Activated T-cell treated with anti-CD3 and anti-CD28 coated beads, Interleukin-2, amount 50 U/mL, for 48 hours (primary cell): ENCODE data around the gene CCL4.
"Not testable (repeated sequence)": the region's sequence is repeated elsewhere in the genome, so short reads cannot be mapped to it uniquely, and the experiment has no call there.

Experiments
- DNase-seq, 2 experiments: peaks; one replicate each; pipeline ENCODE4 v3.0.0-alpha.2; 2020

The CCL4 gene

DNA sequence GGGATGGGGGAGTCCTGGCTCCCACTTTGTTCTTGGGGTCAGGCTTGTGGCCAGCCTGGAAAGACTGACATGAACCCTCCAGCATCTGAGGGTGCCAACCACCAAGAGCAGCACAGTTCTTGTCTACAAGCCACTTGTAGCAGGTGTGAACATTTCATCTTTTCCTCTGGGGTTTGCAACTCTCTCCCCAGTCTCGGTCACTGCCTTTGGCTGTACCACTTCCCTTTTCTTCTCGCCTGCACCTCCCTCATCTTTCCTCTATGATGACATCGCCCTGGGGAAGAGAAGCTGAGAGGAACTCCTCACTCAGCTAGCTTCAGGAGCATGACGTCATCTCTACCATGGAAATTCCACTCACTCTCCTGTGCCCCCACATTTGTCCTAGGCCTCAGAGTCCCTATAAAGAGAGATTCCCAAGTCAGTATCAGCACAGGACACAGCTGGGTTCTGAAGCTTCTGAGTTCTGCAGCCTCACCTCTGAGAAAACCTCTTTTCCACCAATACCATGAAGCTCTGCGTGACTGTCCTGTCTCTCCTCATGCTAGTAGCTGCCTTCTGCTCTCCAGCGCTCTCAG, at the start of gene CCL4:
CCL4 (plus strand) TSS at position 427 of the 575 bp plus-strand sequence; CDS start at position 506, 79 bp downstream.
- DNase-seq, result peak; percentile 56 to 59

DNA sequence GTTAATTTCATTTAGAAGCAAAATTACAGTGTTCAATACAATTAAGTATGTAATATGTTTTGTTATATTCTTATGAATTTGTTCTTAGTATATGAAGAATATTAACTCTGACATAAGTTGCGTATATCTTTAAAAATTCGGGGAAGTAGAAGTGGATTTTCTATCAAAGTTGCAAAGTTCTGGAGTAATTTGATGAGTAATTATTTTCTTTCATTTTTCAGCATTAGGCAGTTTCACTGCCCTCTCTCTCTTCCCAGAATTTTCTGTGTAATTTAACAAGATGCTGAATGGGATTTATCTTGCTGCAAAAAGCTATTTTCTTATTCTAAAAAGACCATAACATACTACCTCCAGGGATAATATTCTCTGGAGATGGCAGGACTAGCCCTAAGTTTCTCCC, 48.5 kb upstream of the CCL4 start:
- no peak for DNase-seq

DNA sequence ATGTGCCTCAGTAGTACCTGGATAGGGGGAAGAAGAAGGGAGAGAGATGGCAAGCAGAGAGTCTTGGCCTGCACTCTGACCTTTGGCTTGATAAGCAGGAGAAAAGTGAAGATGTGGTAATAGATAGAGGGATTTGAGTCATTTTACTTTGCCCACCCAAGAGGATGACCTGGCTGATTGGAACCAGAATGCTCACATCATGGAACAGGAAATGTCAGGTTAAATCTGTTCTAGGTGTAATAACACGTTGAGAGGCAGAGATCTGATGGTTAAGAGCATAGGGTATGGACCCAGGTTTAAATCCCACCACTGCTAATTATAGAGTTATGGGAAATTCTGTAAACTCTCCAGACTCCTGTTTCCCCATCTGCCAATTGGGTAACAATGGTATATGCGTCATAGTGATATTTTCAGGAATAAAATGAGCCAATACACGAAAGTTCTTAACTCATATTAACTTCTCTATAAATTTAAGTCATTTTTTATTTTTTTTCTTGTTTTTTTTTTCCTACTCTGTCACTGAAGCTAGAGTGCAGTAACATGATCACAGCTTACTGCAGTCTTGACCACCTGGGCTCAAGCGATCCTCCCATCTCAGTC, 47.6 kb upstream of the CCL4 start:
- no peak for DNase-seq

DNA sequence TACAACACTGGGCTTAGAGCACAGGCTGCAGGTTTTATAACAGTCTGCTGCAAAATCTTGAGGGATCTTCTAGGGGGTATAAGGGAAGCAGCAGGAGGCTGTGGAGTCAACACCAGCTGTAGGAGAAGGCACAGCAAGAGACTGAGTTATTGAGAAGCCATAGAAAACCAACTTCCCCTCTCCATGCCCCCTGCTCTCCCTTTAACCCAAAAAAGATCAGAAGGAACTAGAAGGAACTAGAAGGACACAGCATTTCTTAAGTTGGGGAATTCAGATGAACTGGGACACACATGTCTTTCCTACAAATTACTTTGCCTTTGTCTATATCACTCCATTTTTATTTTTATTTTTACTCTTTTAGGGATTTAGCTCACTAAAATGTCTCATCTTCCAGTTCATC, 45.7 kb upstream of the CCL4 start:
- DNase-seq, result no peak

DNA sequence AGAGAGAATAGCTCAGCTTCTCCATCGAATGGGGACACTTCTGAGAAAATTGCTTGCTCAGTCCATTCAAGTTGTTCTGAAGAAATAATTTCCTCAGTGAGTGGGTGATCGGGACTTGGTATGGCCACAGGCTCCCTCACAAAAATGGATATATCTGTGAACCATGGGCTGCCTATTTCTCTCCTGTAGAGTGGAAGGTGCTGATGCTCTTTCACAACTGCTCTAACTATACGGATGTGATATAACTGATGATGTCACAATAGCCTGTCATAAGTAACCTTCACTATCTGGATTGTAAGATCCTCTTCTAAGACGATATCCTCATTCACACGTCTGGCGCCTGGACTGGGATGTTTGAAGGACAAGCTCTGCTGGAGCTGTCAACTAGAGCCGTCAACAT, 44.2 kb upstream of the CCL4 start:
- no peak for DNase-seq

DNA sequence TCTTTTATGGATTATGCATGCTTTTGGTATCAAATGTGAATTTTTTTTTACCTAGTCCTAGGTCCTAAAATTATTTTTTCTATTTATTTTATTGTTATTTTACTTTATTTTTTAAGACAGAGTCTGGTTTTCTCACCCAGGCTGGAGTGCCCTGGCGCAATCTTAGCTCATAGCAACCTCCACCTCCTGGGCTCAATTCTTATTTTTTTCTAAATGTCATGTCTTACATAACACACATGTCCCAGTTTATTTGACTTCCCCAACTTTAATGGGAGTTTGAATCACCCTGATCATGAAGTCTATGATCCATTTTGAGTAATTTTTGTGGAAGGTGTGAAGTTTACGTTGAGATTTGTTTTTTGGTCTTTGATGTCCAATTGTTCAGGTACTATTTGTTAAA, 42.8 kb upstream of the CCL4 start:
- no peak for DNase-seq

DNA sequence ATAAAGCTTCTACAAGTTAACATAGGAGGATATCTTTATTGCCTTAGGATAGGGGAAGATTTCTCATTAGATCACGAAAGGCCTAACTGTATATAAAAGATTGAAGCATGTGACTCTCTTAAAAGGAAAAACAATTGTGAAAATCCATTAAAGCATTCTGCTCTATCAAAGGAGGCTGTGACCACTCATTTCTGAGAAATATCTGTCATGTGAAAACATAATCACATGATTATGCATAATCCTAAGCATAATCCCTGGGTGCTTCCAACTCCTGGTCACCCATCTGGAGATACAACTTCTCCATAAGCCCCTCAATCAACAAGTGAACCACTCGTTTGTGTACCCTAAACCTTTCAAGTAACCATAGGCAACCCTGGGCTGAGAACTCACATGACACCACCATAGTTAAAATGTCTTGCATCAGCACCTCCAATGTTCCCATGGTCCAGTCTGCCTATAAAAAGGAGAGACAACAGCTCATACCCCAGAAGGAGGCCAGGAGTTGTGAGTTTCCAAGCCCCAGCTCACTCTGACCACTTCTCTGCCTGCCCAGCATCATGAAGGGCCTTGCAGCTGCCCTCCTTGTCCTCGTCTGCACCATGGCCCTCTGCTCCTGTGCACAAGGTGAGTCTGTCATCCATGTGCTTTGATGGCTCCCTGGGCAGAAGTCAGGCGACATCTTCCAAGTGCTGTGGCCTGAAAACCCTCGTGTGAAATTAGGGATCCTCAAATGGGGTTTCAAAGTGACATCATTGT, 39.7 kb upstream of the CCL4 start, which contains the start of gene CCL18:
CCL18 (plus strand) TSS at position 487 of the 756 bp plus-strand sequence; CDS start at position 558, 71 bp downstream.
- DNase-seq, result no peak

DNA sequence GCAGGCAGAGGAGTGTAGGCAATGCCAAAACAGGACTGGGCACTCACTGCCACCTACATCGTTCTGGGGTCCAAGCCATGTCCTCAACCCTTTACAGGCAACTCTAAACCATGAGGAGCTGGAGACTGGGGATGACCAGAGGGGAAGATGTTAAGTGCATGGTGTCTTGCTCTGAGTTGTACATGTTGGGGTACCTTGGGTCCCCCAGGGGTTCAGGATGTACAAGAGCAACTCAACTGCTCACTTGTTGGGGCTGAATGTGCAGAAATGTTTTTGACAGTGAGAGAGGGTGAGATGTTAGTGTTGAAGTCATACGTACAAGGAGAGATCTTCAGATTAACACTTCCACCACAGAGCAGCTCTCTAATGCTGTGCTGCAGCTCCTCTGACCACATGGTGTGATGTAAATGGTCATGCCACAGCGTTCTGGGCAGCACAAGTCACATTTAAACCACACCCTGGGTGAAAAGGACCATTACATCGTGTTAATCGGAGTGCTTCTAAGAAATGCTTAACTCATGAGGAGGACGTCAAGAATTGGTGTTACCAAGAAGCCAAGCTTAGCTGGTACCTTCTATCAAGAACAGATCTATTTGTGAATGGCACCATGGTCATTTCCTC, 37.2 kb upstream of the CCL4 start:
- no peak for DNase-seq

DNA sequence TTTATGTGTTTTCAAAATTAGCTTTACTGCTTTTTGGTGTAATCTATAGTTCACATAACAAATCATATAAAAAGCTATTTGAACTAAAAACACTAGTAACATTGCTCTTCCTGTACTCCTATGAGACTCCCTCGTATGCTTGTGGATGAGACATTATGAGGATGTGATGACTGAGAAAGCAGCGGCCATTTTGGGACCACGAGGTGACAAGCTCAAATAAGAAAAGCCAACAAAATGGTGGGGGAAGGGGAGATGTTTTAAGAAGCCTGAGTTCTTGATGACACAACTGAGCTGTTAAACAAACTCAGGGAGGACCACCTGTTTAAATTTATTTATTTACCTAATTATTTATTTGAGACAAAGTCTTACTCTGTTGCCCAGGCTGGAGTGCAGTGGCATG, 35.1 kb upstream of the CCL4 start:
- DNase-seq, result no peak

DNA sequence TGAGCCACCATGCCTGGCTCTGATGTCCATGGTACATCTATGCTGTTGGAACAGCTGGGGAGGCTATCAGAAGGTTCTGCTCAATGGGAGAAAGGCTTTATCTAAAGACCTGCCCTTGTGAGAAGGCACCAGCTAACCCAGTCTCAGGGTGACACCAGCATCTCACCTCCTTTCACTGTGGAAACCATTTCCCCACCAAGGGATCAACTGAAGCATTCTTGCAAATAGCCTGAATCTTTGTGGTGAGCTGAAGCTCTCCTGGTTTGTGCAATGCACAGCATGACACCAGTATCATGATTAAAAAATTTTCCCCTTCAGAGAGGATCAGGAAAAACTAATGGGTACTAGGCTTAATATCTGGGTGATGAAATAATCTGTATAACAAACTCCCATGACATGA, 34.5 kb upstream of the CCL4 start:
- no peak for DNase-seq

DNA sequence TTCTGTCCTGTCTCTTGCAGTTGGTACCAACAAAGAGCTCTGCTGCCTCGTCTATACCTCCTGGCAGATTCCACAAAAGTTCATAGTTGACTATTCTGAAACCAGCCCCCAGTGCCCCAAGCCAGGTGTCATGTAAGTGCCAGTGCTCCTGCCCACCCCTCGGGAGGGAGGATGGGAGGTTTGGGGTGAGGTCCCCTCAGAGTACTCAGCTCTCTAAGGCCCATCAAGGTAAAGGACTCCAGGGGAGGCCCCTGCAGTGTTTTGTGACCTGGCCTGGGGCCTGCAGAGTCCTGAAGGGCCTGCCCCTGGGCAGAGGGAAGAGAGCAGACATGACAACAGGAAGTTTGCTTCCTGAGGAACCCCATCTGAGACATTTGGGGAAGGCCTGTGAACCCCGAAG, 33.2 kb upstream of the CCL4 start:
- no peak for DNase-seq

DNA sequence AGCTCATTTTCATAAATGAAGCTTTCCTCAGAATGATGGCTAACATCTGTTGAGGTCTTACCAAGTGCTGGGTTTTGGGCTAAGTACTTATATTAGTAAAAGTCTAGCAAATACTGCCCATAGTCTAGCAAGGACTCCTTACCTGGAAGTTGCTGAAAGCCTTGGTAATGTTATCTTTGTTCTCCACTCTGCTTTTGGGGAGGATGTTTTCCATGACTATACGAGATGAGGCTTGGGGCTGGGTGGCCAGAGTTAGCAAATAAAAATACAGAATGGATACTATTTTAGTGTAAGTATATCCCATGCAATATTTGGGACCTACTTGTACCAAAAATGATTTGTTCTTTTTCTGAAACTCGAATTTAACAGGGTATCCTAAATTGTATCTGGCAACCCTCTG, 31.9 kb upstream of the CCL4 start:
- DNase-seq, result no peak

DNA sequence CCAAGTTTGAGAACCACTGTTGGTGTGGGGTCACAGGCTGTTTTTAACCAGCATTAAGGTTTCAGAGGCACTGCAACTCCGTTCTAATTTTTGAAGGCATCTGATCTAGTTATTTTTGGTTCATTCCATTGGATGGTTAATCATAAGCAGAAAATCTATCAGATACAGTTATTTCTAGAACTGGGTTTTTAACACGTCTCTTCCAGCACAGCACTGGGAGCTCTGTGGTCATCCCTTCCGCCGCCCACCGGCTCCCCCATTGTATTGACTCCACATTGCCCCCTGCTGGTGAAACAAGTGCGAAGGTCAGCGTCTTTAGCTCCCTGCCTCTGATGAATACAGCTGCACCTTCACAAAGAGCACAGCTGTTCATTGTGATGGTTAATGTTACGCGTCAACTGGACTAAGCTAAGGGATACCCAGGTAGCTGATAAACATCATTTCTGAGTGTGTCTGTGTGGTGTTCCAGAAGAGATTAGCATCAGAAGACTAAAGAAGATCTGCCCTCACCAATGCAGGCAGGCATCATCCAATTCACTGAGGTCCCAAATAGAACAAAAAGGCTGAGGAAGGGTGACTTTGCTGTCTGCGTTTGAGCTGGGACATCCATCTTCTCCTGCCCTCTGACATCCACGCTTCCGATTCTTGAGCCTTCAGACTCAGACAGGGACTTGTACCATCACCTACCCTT, 31.1 kb upstream of the CCL4 start:
- peak; percentile 90 to 92 for DNase-seq

DNA sequence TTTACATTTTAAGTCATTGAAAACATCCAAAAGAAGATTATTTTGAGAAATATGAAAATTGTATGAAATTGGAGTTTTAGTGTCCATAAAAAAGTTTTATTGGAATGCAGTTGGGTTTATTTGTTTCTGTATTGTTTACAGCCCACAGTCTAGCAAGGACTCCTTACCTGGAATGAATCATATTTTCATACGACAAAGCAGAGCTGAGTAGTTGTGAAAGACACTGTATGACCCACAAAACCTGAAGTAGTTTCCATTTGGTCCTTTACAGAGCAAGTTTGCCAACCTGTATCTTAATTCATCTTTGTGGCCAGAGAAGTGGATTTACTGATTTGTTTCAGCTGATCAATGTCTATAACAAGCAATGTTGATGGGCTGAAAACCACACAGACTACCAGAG, 29.3 kb upstream of the CCL4 start:
- DNase-seq, result no peak

DNA sequence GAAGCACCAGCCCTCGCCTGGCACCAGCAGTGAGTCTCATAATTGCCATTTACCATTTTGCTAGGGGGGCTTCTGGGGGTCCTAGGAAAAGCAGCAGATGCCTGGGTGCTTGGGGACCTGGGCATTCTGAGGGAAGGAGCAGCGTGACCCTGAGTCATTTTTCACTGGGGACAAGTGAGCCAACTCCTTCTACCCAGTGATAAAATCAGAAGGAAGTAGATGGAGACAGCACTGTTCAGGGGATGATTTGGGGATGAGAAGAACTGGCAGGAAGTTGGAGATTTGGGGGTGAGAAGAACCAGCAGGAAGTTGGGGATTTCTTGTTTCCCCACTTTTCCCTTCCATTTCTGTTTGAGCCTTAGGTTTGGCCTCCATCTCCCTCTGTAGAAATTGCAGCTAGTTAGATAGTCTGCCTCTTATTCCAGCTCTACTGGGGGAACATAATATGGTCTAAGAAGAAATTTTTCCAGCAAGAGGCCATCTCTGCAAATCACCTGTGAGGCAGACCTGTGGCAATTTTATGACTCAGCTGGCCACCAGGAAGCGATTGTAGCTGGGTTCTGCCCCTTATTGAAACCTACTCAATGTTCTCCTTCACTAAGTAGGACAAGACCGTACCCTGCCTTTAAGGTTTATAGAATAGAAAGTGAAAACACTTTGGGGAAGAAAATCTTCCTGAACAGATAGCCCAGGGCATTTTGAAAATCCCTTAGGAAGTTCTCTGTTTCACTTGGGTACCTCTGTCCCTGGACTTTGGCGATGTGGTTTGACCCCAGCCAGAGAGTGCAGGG, 21.8 kb upstream of the CCL4 start:
- DNase-seq, result not testable (repeated sequence)

DNA sequence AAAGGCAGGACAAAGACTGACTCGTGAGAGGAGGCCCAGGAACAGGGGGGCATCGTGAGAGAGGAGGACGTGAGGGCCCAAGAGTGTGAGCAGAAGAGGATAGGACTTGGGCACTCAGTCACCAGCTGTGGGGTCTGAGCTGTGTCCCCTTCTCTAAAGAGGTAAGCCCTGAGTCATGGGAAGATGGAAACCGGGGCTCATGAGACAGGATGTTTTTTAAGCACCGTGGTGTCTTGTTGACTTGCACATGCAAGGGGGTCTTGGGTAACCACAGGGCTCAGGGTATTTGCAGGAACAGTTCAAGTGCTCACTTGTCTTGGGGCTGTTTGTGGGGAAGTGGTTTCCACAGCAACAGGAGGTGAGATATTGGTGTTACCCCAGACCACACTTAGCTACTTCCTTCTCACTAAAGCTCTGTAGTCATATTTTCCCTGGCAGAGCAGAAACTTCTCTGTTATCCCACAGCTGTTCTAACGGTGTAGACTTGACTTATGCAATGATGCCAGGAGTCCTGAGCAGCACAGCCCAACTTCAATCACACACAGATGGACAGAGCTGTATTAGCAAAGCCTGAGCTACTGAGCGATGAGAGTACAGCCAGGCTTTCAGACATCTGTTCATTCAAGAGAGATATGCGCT, 21.0 kb upstream of the CCL4 start:
- DNase-seq, result peak; percentile 65 to 69

DNA sequence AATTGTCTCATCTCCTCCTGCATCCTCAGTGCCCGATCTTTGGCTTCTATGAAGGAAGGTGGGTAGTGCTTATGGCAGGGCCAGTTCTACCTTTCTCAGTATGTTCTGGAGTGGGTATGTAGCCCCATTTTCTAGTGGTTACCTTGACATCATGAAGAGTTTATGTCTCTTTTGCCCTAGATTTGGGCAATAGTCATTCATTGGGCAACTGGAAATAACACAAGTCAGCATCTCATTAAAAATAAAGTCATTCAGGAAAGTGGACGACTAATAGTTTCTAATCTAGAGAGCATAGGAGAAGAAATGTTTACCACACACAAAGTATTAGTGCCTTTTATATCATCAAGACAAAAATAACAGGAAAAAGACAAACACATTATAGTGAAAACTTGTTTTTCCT, 19.9 kb upstream of the CCL4 start:
- DNase-seq, result not testable (repeated sequence)

DNA sequence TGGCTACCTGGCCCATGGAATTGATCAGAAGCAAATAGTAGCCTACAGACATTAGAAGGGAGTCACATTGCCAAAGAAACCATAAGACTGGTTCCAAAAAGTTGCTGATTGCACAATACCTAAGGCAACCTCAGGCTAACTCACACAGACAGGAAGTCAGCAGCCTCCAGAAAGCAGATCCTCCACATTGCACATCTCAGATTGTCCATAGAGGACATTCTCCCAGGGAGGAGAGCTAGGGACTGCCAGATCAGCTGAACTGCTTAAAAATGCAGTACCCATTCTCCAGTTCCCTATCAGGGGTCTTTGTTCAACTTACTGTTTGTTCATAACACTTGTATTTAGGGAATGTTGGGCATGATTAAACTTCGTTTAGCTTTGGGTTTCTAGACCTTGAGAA, 17.9 kb upstream of the CCL4 start:
- DNase-seq, result no peak

DNA sequence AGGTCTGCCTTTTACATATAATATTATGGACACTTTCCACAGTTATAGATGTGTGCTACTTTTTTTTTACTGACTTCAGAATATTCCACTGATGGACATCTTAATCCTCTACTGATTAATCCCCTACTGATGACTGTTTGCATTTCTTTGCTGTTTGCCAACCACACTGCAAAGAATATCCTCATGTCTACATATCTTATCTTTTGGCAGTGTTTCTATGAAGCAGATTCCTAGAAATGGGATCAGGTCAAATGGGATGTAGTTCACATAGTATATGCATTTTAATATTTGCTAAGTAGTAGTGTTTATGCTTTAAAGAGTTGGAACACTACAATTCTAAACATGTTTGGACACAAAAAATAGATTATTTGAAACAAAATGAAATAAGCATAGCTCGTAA, 16.8 kb upstream of the CCL4 start:
- DNase-seq, result no peak

DNA sequence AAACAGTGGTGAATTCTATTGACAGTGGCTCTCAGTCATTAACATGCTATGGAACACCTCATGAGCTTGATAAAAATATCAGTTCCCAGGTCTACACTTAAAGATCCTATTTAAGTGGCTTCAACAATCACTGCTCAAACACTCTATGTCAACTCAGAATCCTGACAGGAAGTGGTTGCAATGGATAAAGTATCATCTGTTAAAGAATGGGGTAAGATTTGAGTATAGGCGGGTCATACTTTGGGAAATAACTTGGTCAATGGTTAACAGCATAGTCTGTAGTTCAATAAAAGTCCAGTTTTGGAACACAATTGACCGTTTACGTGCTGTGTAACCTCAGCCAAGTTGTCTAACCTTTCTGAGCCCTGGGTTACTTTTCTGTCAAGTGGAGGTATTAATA, 16.2 kb upstream of the CCL4 start:
- not testable (repeated sequence) for DNase-seq

DNA sequence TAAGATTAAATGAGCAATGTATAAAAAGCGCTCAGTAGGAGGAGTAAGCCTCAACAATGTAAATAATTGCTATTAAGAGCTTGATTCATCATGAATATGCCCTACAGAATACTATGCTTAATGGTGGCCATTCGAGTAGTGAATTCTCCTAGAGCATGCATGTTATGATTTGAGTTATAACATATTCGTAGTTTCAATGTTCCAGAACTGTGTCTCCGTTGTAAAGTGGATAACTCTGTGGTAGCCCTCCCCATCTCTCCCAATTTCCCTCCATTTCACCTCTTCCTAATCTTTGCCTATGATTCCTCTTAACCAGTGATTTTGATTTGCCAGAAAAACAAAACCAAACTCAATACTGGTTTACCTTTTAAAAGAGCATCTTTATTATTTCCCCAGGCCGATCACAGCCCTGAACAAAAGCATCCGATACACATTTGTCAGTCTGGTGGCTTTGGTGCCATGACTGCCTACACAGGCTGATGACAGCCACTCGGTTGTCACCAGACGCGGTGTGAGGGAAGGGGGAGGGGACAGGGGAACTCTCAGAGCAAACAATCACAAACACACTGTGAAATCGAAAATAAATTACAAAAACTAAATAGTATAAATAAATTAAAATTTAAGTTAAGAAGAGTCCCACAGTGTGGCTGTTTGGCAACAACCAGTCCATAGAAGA, 15.6 kb upstream of the CCL4 start:
- peak in 1 of 2 experiments; percentile 49 for DNase-seq
